HG02588 (cell line): Measurements from ENCODE around the gene MYOF.
"Not testable (repeated sequence)": the region's sequence is repeated elsewhere in the genome, so short reads cannot be mapped to it uniquely, and the experiment has no call there.

Source experiments
- ATAC-seq: cut with Tn5 transposase; IDR thresholded peaks from one replicate; pipeline ENCODE4 v1.9.1; 2021; ENCODE audit warnings: mild to moderate bottlenecking, moderate library complexity; ENCODE audit not compliant: unreplicated experiment

MYOF gene

GRCh38 chr10:93459466-93459865 lies 22.7 kb downstream of the MYOF start:
- no peak for ATAC-seq

DNA sequence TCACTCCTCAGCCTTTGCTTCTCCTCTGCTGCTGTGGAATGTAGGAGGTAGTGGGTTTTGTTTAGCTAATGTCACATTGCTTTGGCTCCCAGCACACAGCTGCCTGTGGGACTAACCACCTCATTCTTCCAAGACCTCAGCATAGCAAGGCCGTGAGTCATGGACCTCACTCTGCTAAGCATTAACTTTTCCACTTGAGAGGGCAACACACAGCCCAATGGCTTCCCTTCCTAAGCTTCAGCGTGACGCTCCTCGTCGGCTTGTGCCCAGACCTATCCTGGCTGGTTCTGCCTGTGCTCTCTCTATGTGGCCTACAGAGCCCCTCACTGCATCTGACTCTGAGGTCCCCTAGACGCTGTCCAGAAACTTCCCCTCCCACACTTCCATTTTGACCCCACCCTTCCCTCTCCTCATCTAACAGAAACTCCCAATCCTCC lies 23.3 kb downstream of the MYOF start:
- ATAC-seq: no peak

DNA sequence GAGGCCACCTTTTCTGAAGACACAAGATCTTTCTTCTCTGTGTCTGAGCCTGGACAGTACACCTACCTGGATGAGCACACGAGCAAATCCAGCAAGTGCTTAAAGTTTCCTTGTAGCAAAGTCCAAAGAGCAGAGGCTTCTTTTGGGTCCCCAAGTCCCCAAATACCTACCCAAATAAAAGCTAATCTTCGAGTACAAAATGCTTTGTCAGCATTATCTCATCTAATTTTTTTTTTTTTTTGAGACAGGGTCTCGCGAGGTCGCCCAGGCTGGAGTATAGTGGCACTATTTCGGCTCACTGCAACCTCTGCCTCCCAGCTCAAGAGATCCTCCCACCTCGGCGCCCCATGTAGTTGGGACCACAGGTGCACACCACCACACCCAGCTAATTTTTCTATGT lies 24.6 kb downstream of the MYOF start:
- ATAC-seq: no peak

DNA sequence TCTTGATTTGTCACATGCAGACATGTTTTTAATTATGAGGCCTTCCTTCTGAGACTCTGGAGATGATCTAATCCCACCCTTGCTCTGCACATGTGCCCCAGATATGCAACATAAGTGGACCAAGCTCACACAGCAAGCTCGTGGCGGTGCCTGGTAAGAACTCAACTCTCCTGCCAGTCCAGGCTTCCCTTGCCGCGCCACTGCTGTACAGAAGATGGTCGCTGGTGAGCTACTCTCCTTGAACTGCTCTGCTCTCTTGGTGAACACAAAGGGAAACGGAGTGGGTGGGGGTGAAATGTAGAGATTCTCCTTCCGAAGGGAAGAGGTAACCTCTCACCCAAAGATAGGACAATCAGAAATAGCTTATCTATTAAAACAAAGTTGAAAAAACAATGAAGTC lies 25.7 kb downstream of the MYOF start:
- ATAC-seq: no peak

DNA sequence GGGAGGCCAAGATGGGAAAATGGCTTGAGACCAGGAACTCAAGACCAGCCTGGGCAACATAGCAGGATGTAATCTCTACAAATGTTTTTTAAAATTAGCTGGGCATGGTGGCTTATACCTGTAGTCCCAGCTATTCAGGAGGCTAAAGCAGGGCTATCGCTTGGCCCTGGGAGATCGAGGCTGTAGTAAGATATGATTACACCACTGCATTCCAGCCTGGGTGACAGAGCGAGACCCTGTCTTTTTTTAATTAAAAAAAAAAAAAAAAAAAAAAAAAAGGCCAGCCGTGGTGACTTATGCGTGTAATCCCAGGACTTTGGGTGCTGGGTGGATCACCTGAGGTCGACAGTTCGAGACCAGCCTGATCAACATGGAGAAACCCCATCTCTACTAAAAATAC lies 27.4 kb downstream of the MYOF start:
- ATAC-seq: no peak

DNA sequence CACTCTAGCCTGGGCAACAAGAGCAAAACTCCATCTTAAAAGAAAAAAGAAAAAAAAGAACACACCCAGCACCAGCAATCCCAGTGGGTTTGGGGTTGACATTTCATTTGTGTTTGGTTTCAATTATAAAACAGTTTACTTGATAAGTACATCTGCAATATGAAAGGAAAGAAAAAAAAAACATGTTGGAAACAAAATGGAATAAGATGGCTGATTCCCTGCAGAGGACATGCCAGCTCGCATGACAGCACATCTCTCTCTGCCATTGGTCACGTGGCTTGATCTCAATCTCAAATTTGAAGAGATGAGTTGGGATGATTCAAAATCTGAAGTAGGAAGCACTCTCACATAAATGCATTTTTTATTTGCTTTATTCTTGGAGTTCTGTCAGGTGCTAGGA lies 28.0 kb downstream of the MYOF start:
- ATAC-seq: no peak

DNA sequence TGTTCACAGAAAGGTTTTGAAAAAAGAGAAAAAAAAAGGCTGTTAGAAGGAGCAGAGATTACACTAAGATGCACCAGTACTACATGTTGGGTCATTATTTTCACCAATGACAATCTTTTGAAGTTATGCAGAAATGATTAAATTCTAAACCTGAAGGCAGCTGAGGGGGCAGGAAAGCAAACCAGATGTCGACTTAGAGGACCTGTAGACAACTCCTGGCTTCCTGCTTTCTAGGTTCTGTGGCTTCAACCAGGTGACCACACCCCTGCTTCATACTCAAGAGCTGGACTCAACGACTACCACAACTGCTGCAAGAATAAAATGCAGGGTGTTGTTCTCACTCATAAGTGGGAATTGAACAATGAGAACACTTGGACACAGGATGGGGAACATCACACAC lies 30.0 kb downstream of the MYOF start:
- ATAC-seq: no peak

- ATAC-seq: no peak
Measured at GRCh38 chr10:93451244-93451947, 30.7 kb downstream of the MYOF start.

- ATAC-seq: no peak
Measured at GRCh38 chr10:93447970-93448369, 34.2 kb downstream of the MYOF start.

GRCh38 chr10:93447019-93447418 lies 35.1 kb downstream of the MYOF start:
- ATAC-seq: no peak

- no peak for ATAC-seq
Measured at GRCh38 chr10:93445978-93446720, 36.0 kb downstream of the MYOF start.

GRCh38 chr10:93445097-93445960 lies 36.8 kb downstream of the MYOF start:
- no peak for ATAC-seq

- no peak for ATAC-seq
Measured at GRCh38 chr10:93443481-93443880, 38.7 kb downstream of the MYOF start.

DNA sequence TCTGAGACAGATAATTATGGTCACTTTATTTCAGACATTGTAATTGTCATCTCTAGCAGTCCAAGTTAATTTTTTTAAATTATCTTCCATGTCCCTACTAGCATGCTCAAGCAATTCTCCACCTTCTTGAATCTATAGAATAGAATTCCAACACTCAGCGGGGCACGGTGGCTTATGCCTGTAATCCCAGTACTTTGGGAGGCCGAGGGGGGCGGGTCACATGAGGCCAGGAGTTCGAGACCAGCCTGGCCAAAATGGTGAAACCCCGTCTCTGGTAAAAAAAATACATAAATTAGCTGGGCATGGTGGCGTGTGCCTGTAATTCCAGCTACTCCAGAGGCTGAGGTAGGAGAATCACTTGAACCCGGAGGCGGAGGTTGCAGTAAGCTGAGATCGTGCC lies 39.4 kb downstream of the MYOF start:
- ATAC-seq: not testable (repeated sequence)

DNA sequence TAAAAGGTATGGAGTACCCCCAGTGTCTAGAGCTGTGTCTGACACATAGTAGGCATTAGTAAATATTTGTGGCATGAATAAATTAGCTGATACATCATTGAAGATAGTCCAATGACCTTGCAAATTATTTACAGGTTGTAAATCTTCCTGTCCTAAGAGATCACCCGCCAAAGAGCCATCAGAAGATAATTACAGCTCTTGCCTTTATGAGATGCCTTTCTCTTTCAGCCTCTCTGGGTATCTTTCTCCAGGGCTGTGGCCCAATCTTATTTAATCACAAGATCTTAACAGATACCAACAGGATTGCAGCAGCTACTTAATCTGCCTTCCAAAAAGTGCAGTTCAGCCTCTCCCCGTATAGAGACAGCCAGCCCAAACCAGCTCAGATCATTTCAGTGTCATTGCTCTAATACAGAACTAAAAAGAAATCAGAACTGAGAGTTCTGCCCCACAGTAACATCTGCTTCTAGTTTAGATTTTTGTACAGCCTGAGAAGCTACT lies 41.5 kb downstream of the MYOF start:
- no peak for ATAC-seq

DNA sequence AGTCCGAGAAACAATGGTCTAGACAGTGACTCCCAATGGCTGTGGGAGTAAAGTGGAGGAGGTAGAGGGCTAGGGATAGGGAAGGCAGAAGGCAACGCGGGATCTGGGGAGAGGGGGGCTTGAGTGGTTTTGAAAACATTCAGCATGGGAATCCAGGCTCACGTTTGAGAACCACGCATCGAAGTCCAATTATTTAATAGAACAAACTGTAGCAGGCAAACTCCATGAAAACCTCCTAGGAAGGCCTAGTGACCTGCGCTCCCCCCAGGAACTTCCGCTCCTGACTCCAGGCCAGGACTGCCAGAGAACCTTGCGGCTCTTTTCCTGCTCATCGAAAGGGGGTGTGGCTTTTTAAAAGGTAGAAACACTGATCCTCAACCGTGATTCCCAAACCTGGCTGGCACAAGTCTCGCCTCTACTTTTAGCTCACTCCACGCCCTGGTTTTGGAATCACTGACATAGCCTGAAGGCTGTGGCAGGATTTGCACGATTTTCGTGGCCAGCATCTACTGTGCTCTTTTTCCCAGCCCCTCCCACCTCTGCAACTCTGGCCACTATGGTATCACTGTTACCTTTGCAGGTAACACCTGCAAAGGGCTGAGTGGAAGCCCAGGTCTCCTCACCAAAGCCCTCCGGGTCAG lies 43.4 kb downstream of the MYOF start:
- ATAC-seq: no peak

GRCh38 chr10:93437946-93438612 lies 44.1 kb downstream of the MYOF start:
- ATAC-seq: no peak

- no peak for ATAC-seq
Measured at GRCh38 chr10:93437086-93437945, 44.8 kb downstream of the MYOF start.

DNA sequence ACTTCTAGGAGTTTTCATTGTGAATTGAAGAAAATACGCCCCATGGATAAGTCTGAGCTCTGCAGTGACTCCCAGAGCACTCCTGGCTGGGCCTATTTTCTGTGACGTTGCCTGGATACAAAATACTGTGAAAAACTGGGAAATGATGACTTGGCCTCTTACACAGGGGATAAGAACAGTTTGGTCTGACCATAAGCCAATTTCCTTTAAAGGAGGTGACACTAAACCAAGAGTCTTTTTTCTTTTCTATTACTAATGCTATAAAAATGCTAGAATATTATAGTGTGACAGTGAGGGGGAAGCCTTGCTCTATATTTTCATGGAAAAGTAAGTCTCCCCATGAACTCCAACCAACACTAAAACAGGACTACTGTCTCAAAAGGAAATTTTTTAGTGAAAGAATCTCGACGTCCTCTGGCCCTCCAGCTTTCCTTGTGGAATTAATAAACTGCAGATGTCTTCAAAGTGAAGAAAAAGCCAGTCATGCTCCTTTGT lies 45.5 kb downstream of the MYOF start:
- ATAC-seq: no peak
